ENCODE results near the gene EDAR.

GRCh38 chr2:108994178-108994577 is 5.2 kb upstream of the EDAR start:
- TF ChIP-seq CTCF (IDR thresholded peaks at IDR 0.05), result no peak
- TF ChIP-seq POLR2A (IDR thresholded peaks at IDR 0.05), result no peak

All from upper lobe of left lung (tissue), 4 donors.